Keratinocyte (primary cell): ENCODE measurements around the gene CLPTM1L. TPM values are rescaled to one million over a fixed set of nuclear protein-coding genes. Genes with fewer than 3 reads are reported as not detected.

Experiments
- DNase-seq: peaks from one replicate; pipeline ENCODE4 v3.0.0-alpha.2; 2011; ENCODE audit warnings: low read depth, missing footprints, low spot score
- FAIRE-seq: peaks from 2 replicates; lab custom pipeline; 2011; peaks lifted over from hg19 to GRCh38; lab: Jason Lieb, UNC
- H2AFZ ChIP-seq: 2 replicates; pipeline ENCODE4 v1.6.0; 2012; ENCODE audit warnings: low read length, control low read depth, inconsistent platforms; ENCODE audit not compliant: control insufficient read depth
- H3K27ac ChIP-seq: 2 replicates; pipeline ENCODE4 v1.5.1; 2011; ENCODE audit warnings: low read length; ENCODE audit not compliant: control insufficient read depth, insufficient read depth
- H3K27me3 ChIP-seq: 3 replicates; pipeline ENCODE4 v1.6.0; 2011; ENCODE audit warnings: low read length; ENCODE audit not compliant: control insufficient read depth, insufficient read depth; ENCODE audit errors: extremely low read depth
- H3K36me3 ChIP-seq, 2 experiments: 2 replicates in 1 of 2; 3 replicates in 1 of 2; pipeline ENCODE4 v1.5.1; 2011; ENCODE audit warnings: low read length in 2 of 2, mild to moderate bottlenecking in 1 of 2; ENCODE audit not compliant: control insufficient read depth in 2 of 2, insufficient read depth in 2 of 2; ENCODE audit errors: extremely low read depth in 1 of 2
- H3K4me1 ChIP-seq: 3 replicates; pipeline ENCODE4 v1.5.1; 2011; ENCODE audit warnings: low read length; ENCODE audit not compliant: control insufficient read depth, insufficient read depth; ENCODE audit errors: extremely low read depth
- H3K4me2 ChIP-seq: 3 replicates; pipeline ENCODE4 v1.6.0; 2011; ENCODE audit warnings: low read depth, low read length; ENCODE audit not compliant: control insufficient read depth, insufficient read depth; ENCODE audit errors: extremely low read depth
- H3K4me3 ChIP-seq, 3 experiments: fragments of 200-600 bp in 1 of 3; sonication (generic) in 1 of 3; 2 replicates in 2 of 3; 3 replicates in 1 of 3; pipeline ENCODE4 v1.5.1; 2011 to 2016; ENCODE audit warnings: low read length in 3 of 3, mild to moderate bottlenecking in 3 of 3, control low read depth in 2 of 3, inconsistent platforms in 1 of 3, low read depth in 1 of 3, mixed read lengths in 1 of 3, mixed run types in 1 of 3, moderate library complexity in 1 of 3; ENCODE audit not compliant: control insufficient read depth in 2 of 3, insufficient read depth in 2 of 3; ENCODE audit errors: extremely low read depth in 1 of 3
- H3K79me2 ChIP-seq: 2 replicates; pipeline ENCODE4 v1.6.0; 2012; ENCODE audit warnings: low read length; ENCODE audit not compliant: control insufficient read depth, insufficient read depth
- H3K9ac ChIP-seq: 3 replicates; pipeline ENCODE4 v1.6.0; 2011; ENCODE audit warnings: low read length; ENCODE audit not compliant: control insufficient read depth, insufficient read depth; ENCODE audit errors: extremely low read depth
- H3K9me1 ChIP-seq: 3 replicates; pipeline ENCODE4 v1.6.0; 2011; ENCODE audit warnings: low read length; ENCODE audit not compliant: control insufficient read depth, insufficient read depth; ENCODE audit errors: extremely low read depth
- H3K9me3 ChIP-seq: 2 replicates; pipeline ENCODE4 v1.5.1; 2012; ENCODE audit warnings: low read depth, low read length; ENCODE audit not compliant: control insufficient read depth
- H4K20me1 ChIP-seq: 3 replicates; pipeline ENCODE4 v1.6.0; 2011; ENCODE audit warnings: low read length; ENCODE audit not compliant: control insufficient read depth, insufficient read depth; ENCODE audit errors: extremely low read depth
- EZH2 ChIP-seq: IDR thresholded peaks from one replicate; pipeline ENCODE4 v1.6.1; 2012; ENCODE audit warnings: inconsistent platforms, mild to moderate bottlenecking, low read length, moderate library complexity
- dilution Hi-C: fragments of 300-500 bp; cut with MboI; formaldehyde crosslinking; loops from one replicate; pipeline ENCODE4 v1.7.0; 2020; ENCODE audit warnings: low sequenced_read_pairs; ENCODE audit not compliant: extremely low pct_ligation_motif_present
- polyA plus RNA-seq, 5 experiments: library from polyadenylated mRNA; depleted of rRNA in 3 of 5; stranded (reverse) in 3 of 5; stranded (forward) in 1 of 5; unstranded in 1 of 5; fragments of >200 nt; gene quantifications; 1 replicate in 1 of 5; 2 replicates in 3 of 5; 3 replicates in 1 of 5; pipeline versions ENCODE4 v1.2.1 to v1.2.3, GENCODE V29; 2011 to 2012; ENCODE audit warnings: missing spikeins in 2 of 5, low read depth in 1 of 5, low replicate concordance in 1 of 5
- TF ChIP-seq, protein P1 (sequence below), 3 experiments: IDR thresholded peaks in 1 of 3; conservative IDR thresholded peaks in 1 of 3; optimal IDR thresholded peaks in 1 of 3; 2 replicates in 2 of 3; 3 replicates in 1 of 3; pipeline versions ENCODE3 to v1.5.1; 2011; ENCODE audit warnings: low read length in 3 of 3, mild to moderate bottlenecking in 3 of 3, moderate library complexity in 2 of 3, control low read depth in 1 of 3, inconsistent platforms in 1 of 3; ENCODE audit not compliant: insufficient read depth in 2 of 3; ENCODE audit errors: extremely low read depth in 1 of 3

Gene CLPTM1L
- polyA plus RNA-seq, 1 donor (not counting 4 experiments of a cell fraction or from before 2014, with no cell fraction given), result 142 TPM

DNA sequence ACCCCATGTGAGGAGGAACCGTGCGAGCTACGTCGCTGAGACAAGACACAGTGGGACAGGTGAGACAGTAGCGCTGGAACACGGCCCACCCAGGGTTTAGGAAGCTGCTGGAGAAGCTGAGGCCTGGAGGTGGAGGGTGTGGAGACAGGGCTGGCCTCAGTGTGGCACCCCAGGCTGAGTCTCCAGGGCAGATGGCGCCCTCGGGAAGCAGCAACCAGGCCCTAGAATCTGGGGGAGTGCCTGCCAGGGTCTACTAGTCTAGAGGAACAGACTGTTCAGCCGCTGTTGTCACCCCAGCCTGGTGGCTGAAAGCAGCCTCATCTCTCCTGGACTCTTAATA is 45.4 kb downstream of the CLPTM1L start:
- Histone ChIP-seq H3K9me3 (no peaks in the 10 kb centered on the region), H3K4me2 (no peak overlapping the region), H3K4me3 (no peak overlapping the region), H3K27me3 (peaks cover 17% of the 10 kb centered on the region), H2AFZ (no peak overlapping the region), H3K79me2 (no peaks in the 10 kb centered on the region), H3K9ac (no peak overlapping the region), H3K9me1 (no peaks in the 10 kb centered on the region), H3K4me1 (no peaks in the 10 kb centered on the region), H4K20me1 (no peaks in the 10 kb centered on the region), H3K36me3 (no peaks in the 10 kb centered on the region), H3K27ac (no peak overlapping the region)
- TF ChIP-seq EZH2, result no peak
- TF ChIP-seq, protein P1, sequence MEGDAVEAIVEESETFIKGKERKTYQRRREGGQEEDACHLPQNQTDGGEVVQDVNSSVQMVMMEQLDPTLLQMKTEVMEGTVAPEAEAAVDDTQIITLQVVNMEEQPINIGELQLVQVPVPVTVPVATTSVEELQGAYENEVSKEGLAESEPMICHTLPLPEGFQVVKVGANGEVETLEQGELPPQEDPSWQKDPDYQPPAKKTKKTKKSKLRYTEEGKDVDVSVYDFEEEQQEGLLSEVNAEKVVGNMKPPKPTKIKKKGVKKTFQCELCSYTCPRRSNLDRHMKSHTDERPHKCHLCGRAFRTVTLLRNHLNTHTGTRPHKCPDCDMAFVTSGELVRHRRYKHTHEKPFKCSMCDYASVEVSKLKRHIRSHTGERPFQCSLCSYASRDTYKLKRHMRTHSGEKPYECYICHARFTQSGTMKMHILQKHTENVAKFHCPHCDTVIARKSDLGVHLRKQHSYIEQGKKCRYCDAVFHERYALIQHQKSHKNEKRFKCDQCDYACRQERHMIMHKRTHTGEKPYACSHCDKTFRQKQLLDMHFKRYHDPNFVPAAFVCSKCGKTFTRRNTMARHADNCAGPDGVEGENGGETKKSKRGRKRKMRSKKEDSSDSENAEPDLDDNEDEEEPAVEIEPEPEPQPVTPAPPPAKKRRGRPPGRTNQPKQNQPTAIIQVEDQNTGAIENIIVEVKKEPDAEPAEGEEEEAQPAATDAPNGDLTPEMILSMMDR (optimal IDR thresholded peaks at IDR 0.05 in 1 of 3, IDR thresholded peaks at IDR 0.05 in 1 of 3, conservative IDR thresholded peaks at IDR 0.05 in 1 of 3; ENCODE audit: extremely low read depth in 1 of 3, insufficient read depth in 2 of 3, low read length in 3 of 3), result no peak
- FAIRE-seq (no peak), DNase-seq (no peak)
- dilution Hi-C loops, result no loop called here

GRCh38 chr5:1298723-1299510 is 46.0 kb downstream of the CLPTM1L start:
- dilution Hi-C loops, result no loop called here
- DNase-seq, result no peak
- no peak overlapping the region for H3K4me3 ChIP-seq

More at GRCh38 chr5:1298723-1299510, 46.0 kb downstream of the CLPTM1L start:
- H2AFZ ChIP-seq, result no peak overlapping the region
- FAIRE-seq, result no peak
- H3K9me3 ChIP-seq, result no peaks in the 10 kb centered on the region
- H3K9ac ChIP-seq, result no peak overlapping the region
- peaks cover 23% of the 10 kb centered on the region for H3K27me3 ChIP-seq
- no peak overlapping the region for H3K4me2 ChIP-seq
- H3K27ac ChIP-seq, result no peak overlapping the region
- no peak for TF ChIP-seq EZH2
- TF ChIP-seq, protein P1 (optimal IDR thresholded peaks at IDR 0.05 in 1 of 3, IDR thresholded peaks at IDR 0.05 in 1 of 3, conservative IDR thresholded peaks at IDR 0.05 in 1 of 3; ENCODE audit: extremely low read depth in 1 of 3, insufficient read depth in 2 of 3, low read length in 3 of 3), result no peak
- H3K4me1 ChIP-seq, result no peaks in the 10 kb centered on the region
- no peaks in the 10 kb centered on the region for H3K9me1 ChIP-seq
- H3K79me2 ChIP-seq, result no peaks in the 10 kb centered on the region
- no peaks in the 10 kb centered on the region for H3K36me3 ChIP-seq
- no peaks in the 10 kb centered on the region for H4K20me1 ChIP-seq
